Measurements from ENCODE around the gene ARHGEF7.

DNA sequence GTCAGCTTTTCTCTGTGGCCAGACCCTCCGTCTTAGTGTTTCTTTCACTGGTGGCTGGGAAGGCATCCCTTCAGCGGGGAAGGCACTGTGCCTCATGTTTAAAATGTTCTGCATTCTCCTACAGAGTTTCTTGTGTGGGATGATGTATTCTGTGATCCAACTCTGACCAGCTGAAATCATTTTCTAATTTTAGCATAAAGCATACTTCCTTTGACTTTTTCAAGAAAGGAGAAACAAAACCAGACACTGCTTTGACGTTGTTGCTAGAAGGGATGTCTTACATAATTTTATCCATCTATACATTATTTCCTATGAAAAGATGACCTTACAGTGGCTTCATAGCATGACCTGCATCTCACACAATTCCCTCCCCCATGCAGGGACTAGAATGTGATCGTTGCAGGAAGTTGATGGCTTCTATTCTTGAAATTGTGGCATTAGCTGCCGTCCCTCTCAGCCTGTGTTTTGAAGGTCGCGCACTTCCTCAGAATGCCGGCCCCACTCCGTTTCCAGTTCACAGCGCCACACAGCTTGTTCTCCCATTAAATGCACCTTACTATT lies 166.7 kb downstream of the ARHGEF7 start:
- TF ChIP-seq CTCF (IDR thresholded peaks at IDR 0.05) = no peak
- no peak for TF ChIP-seq POLR2A (IDR thresholded peaks at IDR 0.05)
